HG02970 (cell line): ENCODE data around the gene C1orf159.
"Not testable (repeated sequence)": the region's sequence is repeated elsewhere in the genome, so short reads cannot be mapped to it uniquely, and the experiment has no call there.

ENCODE experiments used
- ATAC-seq: cut with Tn5 transposase; IDR thresholded peaks from one replicate; pipeline ENCODE4 v1.9.1; 2021; ENCODE audit warnings: mild to moderate bottlenecking, moderate library complexity, moderate number of reproducible peaks; ENCODE audit not compliant: unreplicated experiment, low FRiP score

The C1orf159 gene

GRCh38 chr1:1150100-1150499, 34.2 kb upstream of the C1orf159 start:
- no peak for ATAC-seq

- ATAC-seq = no peak
Measured at GRCh38 chr1:1149416-1149815, 33.5 kb upstream of the C1orf159 start.

- no peak for ATAC-seq
Measured at GRCh38 chr1:1148569-1148968, 32.7 kb upstream of the C1orf159 start.

- ATAC-seq = no peak
Measured at GRCh38 chr1:1148061-1148460, 32.2 kb upstream of the C1orf159 start.

- no peak for ATAC-seq
Measured at GRCh38 chr1:1146596-1146995, 30.7 kb upstream of the C1orf159 start.

GRCh38 chr1:1146026-1146425, 30.1 kb upstream of the C1orf159 start:
- no peak for ATAC-seq

- ATAC-seq = no peak
Measured at GRCh38 chr1:1145547-1145914, 29.6 kb upstream of the C1orf159 start.

- ATAC-seq = no peak
Measured at GRCh38 chr1:1144843-1145546, 29.1 kb upstream of the C1orf159 start.

- ATAC-seq = no peak
Measured at GRCh38 chr1:1144122-1144842, 28.4 kb upstream of the C1orf159 start.

GRCh38 chr1:1143636-1144035, 27.7 kb upstream of the C1orf159 start:
- ATAC-seq = no peak

- ATAC-seq = no peak
Measured at GRCh38 chr1:1142844-1143243, 27.0 kb upstream of the C1orf159 start.

- ATAC-seq = not testable (repeated sequence)
Measured at GRCh38 chr1:1142352-1142751, 26.5 kb upstream of the C1orf159 start.

GRCh38 chr1:1141911-1142250, 26.0 kb upstream of the C1orf159 start:
- ATAC-seq = no peak

- no peak for ATAC-seq
Measured at GRCh38 chr1:1141244-1141910, 25.5 kb upstream of the C1orf159 start.

GRCh38 chr1:1140673-1141072, 24.8 kb upstream of the C1orf159 start:
- no peak for ATAC-seq

GRCh38 chr1:1137256-1138045, 21.6 kb upstream of the C1orf159 start:
- no peak for ATAC-seq

- ATAC-seq = no peak
Measured at GRCh38 chr1:1136547-1137230, 20.8 kb upstream of the C1orf159 start.

GRCh38 chr1:1135339-1136136, 19.6 kb upstream of the C1orf159 start:
- no peak for ATAC-seq

- ATAC-seq = no peak
Measured at GRCh38 chr1:1134300-1134970, 18.5 kb upstream of the C1orf159 start.
